Measurements from ENCODE around the gene BAIAP2. TPM values are rescaled to one million over a fixed set of nuclear protein-coding genes. Genes with fewer than 3 reads are reported as not detected.

BAIAP2 gene
- total and polyA plus RNA-seq, 10 of the 15 experiments (the other 5 are each of a cell fraction or from before 2014, with no cell fraction given): 0.15 to 1.2 (median 0.46) TPM; not detected in 2

GRCh38 chr17:81156866-81157805 lies 122.2 kb downstream of the BAIAP2 start (continued):
- TF ChIP-seq KDM1A (IDR thresholded peaks at IDR 0.05; ENCODE audit: borderline replicate concordance) (no peak), TCF3 (IDR thresholded peaks at IDR 0.05; ENCODE audit: borderline replicate concordance, insufficient read depth, low read depth, low read length) (0 out of 2 replicates have a peak, but pooled peaks have one; percentile 36), ZSCAN29 (IDR thresholded peaks at IDR 0.05) (no peak), MTA2 (IDR thresholded peaks at IDR 0.05; ENCODE audit: low read depth) (no peak)

- CTCF ChIA-PET: no interaction called here
- no peak overlapping the region for H3K4me2 ChIP-seq (ENCODE audit: control insufficient read depth, insufficient read depth)
Observed at GRCh38 chr17:81157848-81158687, 123.1 kb downstream of the BAIAP2 start.

More at GRCh38 chr17:81157848-81158687, 123.1 kb downstream of the BAIAP2 start:
- POLR2A ChIA-PET: no interaction called here
- no peak for ATAC-seq
- Histone ChIP-seq H2AFZ (ENCODE audit: control insufficient read depth, low read depth, low read length) (no peak overlapping the region), H3K36me3 (ENCODE audit: control insufficient read depth in 2 of 2, insufficient read depth in 2 of 2, low read length in 1 of 2) (no peaks in the 10 kb centered on the region), H3K4me1 (ENCODE audit: control insufficient read depth, insufficient read depth, low read length) (no peaks in the 10 kb centered on the region), H4K20me1 (ENCODE audit: control insufficient read depth, insufficient read depth) (no peaks in the 10 kb centered on the region), H3K79me2 (ENCODE audit: control insufficient read depth, insufficient read depth, low read length) (no peaks in the 10 kb centered on the region), H3K4me3 (no peak overlapping the region), H3K9ac (ENCODE audit: control insufficient read depth, insufficient read depth, low read length) (no peak overlapping the region), H3K27ac (ENCODE audit: control insufficient read depth, insufficient read depth) (no peak overlapping the region), H3K9me3 (replicated peaks; ENCODE audit: control insufficient read depth, insufficient read depth, low read length) (no peaks in the 10 kb centered on the region), H3K27me3 (replicated peaks in 1 of 2; ENCODE audit: control insufficient read depth in 2 of 2, insufficient read depth in 2 of 2, low read length in 1 of 2) (no peaks in the 10 kb centered on the region)
- WGBS (ENCODE audit: insufficient coverage, insufficient replicate concordance, low lambda C conversion rate, missing lambda C conversion rate): 54% methylated on average over 32 of the region's 39 CpGs
- SMC1A ChIA-PET (ENCODE audit: uncharacterized antibody, unreplicated experiment): no interaction called here
- BruUV-seq (replicated peaks): no TSS peak
- DNase-seq (ENCODE audit: low read depth, low spot score): no peak
- no peak for FAIRE-seq
- intact Hi-C loops (cut with micrococcal nuclease; ENCODE audit: unreplicated experiment) (no loop called here), in situ Hi-C loops (cut with MboI) (no loop called here)
- TF ChIP-seq CBX3 (IDR thresholded peaks at IDR 0.05; ENCODE audit: borderline replicate concordance, low read depth): no peak
- TF ChIP-seq IRF5 (IDR thresholded peaks at IDR 0.05; ENCODE audit: borderline replicate concordance): no peak
- no peak for TF ChIP-seq RAD51 (IDR thresholded peaks at IDR 0.05)
- TF ChIP-seq RELB (IDR thresholded peaks at IDR 0.05; ENCODE audit: low read depth): no peak
- no peak for TF ChIP-seq EZH2 (IDR thresholded peaks at IDR 0.05; ENCODE audit: borderline replicate concordance, control insufficient read depth, low read depth, low read length)
- RAD21 ChIA-PET (ENCODE audit: unreplicated experiment): no interaction called here
